ENCODE data around the gene TECTA. TPM values are rescaled to one million over a fixed set of nuclear protein-coding genes. Genes with fewer than 3 reads are reported as not detected.

The TECTA gene
- total and polyA plus RNA-seq, 2 of the 8 experiments (the other 6 are each of a cell fraction or from before 2014, with no cell fraction given), result 0.59 to 1.0 TPM

GRCh38 chr11:121105063-121105480 lies 4.0 kb downstream of the TECTA start:
- CTCF ChIA-PET (ENCODE audit: partially characterized antibody), result interaction anchor here (0.6 to 4.6 kb wide), 36 partner anchors 10 to 439 kb away, joined by 3 to 36 read pairs (median 4); partner anchors contain the start of gene TBCEL
- Histone ChIP-seq H2AK5ac (ENCODE audit: low read depth, low read length) (no peak overlapping the region), H3K79me1 (ENCODE audit: low read depth, low read length) (no peaks in the 10 kb centered on the region), H2AFZ (ENCODE audit: low read length) (no peak overlapping the region), H3K27me3 (replicated peaks in 1 of 4; ENCODE audit: control insufficient read depth in 3 of 4, extremely low read depth in 1 of 4, insufficient read depth in 3 of 4, low read length in 3 of 4) (no peaks in the 10 kb centered on the region), H3K4me3 (ENCODE audit: extremely low read depth in 1 of 4, insufficient read depth in 2 of 4, low read depth in 3 of 4, low read length in 4 of 4) (no peak overlapping the region), H3K23ac (ENCODE audit: insufficient read length) (no peak overlapping the region), H3K27ac (ENCODE audit: low read depth, low read length) (no peak overlapping the region), H3K9ac (replicated peaks in 1 of 4; ENCODE audit: extremely low read depth in 1 of 4, low read depth in 3 of 4, low read length in 3 of 4) (no peak overlapping the region), H3K4ac (replicated peaks; ENCODE audit: insufficient read length, low read depth, low read length) (no peak overlapping the region), H3K18ac (ENCODE audit: extremely low read depth, low read length) (no peak overlapping the region), H2BK120ac (replicated peaks; ENCODE audit: low read depth, low read length) (no peak overlapping the region), H4K8ac (ENCODE audit: extremely low read depth, insufficient read depth, low read length) (no peak overlapping the region), H2BK5ac (ENCODE audit: low read depth, low read length) (no peak overlapping the region), H2BK20ac (ENCODE audit: low read length) (no peak overlapping the region), H3K9me3 (ENCODE audit: insufficient read depth in 2 of 2, low read depth in 1 of 2, low read length in 1 of 2) (no peaks in the 10 kb centered on the region), H2BK12ac (ENCODE audit: low read depth, low read length) (no peak overlapping the region), H3K4me1 (replicated peaks in 1 of 4; ENCODE audit: control insufficient read depth in 3 of 4, insufficient read depth in 4 of 4, low read length in 3 of 4) (peaks cover 0 to 3% (median 1%) of the 10 kb centered on the region in 4 experiments; a peak in 3 of 7 replicates), H3K79me2 (ENCODE audit: control insufficient read depth in 1 of 2, insufficient read depth in 2 of 2, low read length in 2 of 2) (no peaks in the 10 kb centered on the region), H3K36me3 (ENCODE audit: control insufficient read depth in 2 of 4, insufficient read depth in 4 of 4, low read length in 3 of 4) (no peaks in the 10 kb centered on the region), H3K4me2 (ENCODE audit: insufficient read depth in 1 of 2, low read depth in 2 of 2, low read length in 2 of 2) (no peak overlapping the region), H2BK15ac (ENCODE audit: low read length) (no peak overlapping the region), H4K5ac (ENCODE audit: insufficient read length, low read depth, low read length) (no peak overlapping the region), H3K14ac (ENCODE audit: insufficient read length) (no peak overlapping the region), H3K56ac (replicated peaks; ENCODE audit: insufficient read length, low read depth, low read length) (no peak overlapping the region), H3K23me2 (ENCODE audit: low read depth, low read length) (peaks cover 7% of the 10 kb centered on the region; the same call in 1 of the 2 replicates), H4K20me1 (replicated peaks in 1 of 2; ENCODE audit: control insufficient read depth in 1 of 2, insufficient read depth in 2 of 2, low read length in 2 of 2) (peaks cover 0 to 5% of the 10 kb centered on the region in 2 experiments), H4K91ac (replicated peaks; ENCODE audit: insufficient read length, low read length) (no peak overlapping the region)
- FAIRE-seq (no peak), DNase-seq (ENCODE audit: low read depth in 1 of 2, low spot score in 2 of 2) (no peak)
- WGBS, 2 experiments (ENCODE audit: extremely low coverage in 1 of 2, insufficient coverage in 1 of 2, insufficient read length in 1 of 2, insufficient replicate concordance in 2 of 2, low coverage in 1 of 2, low lambda C conversion rate in 2 of 2, missing lambda C conversion rate in 1 of 2), result 87% methylated on average over 4 of the region's 4 CpGs; no CpG with 5 or more reads in 1 of the 2 experiments
- POLR2A ChIA-PET (ENCODE audit: partially characterized antibody), result interaction anchor here (0.9 kb wide), 1 partner anchor 13 kb away, joined by 3 read pairs; no protein-coding TSS in a partner anchor
- TF ChIP-seq MAX (IDR thresholded peaks at IDR 0.05) (no peak), CBX5 (IDR thresholded peaks at IDR 0.05; ENCODE audit: low read depth, low read length) (no peak), CTCF (IDR thresholded peaks at IDR 0.05; ENCODE audit: control extremely low read depth in 1 of 3, insufficient read depth in 1 of 3, low read depth in 1 of 3, low read length in 3 of 3) (no peak), HDAC6 (IDR thresholded peaks at IDR 0.05; ENCODE audit: low read depth, low read length) (no peak), NANOG (IDR thresholded peaks at IDR 0.05; ENCODE audit: insufficient read depth, low read depth, low read length, poor library complexity, severe bottlenecking) (no peak), POLR2AphosphoS5 (IDR thresholded peaks at IDR 0.05; ENCODE audit: low read depth, low read length) (no peak), SIRT6 (IDR thresholded peaks at IDR 0.05; ENCODE audit: low read length) (no peak), YY1 (IDR thresholded peaks at IDR 0.05; ENCODE audit: low read depth, low read length) (no peak), BCL11A (IDR thresholded peaks at IDR 0.05; ENCODE audit: low read depth in 2 of 2, low read length in 2 of 2) (no peak), SP1 (IDR thresholded peaks at IDR 0.05; ENCODE audit: low read depth, low read length) (no peak), EP300 (IDR thresholded peaks at IDR 0.05; ENCODE audit: borderline replicate concordance in 1 of 2, low read depth in 2 of 2, low read length in 2 of 2) (no peak)

Measured in H1 (cell line).